Dendritic cell treated with granulocyte-macrophage colony-stimulating factor and Interleukin-4, amounts not matched to agents 40 ng/mL and 50 ng/mL, for 4 days (primary cell): ENCODE data around the gene PDE2A.

Experiments used
- H3K27ac Mint-ChIP-seq: one replicate; pipeline ENCODE4 v1.8.0; 2022; ENCODE audit warnings: mild to moderate bottlenecking, mixed read lengths
- H3K27me3 Mint-ChIP-seq: one replicate; pipeline ENCODE4 v1.8.0; 2022; ENCODE audit warnings: mild to moderate bottlenecking, mixed read lengths
- H3K36me3 Mint-ChIP-seq: one replicate; pipeline ENCODE4 v1.8.0; 2022; ENCODE audit warnings: low read depth, mixed read lengths
- H3K4me1 Mint-ChIP-seq: one replicate; pipeline ENCODE4 v1.8.0; 2022; ENCODE audit warnings: low read depth, mixed read lengths
- H3K4me3 Mint-ChIP-seq: one replicate; pipeline ENCODE4 v1.8.0; 2022; ENCODE audit warnings: mild to moderate bottlenecking, moderate library complexity, mixed read lengths
- H3K9me3 Mint-ChIP-seq: one replicate; pipeline ENCODE4 v1.8.0; 2022; ENCODE audit warnings: mixed read lengths
- intact Hi-C: fragments of 100-400 bp; cut with micrococcal nuclease; formaldehyde crosslinking; loops from one replicate; pipeline ENCODE4 v1.15.0; 2022

The PDE2A gene

DNA sequence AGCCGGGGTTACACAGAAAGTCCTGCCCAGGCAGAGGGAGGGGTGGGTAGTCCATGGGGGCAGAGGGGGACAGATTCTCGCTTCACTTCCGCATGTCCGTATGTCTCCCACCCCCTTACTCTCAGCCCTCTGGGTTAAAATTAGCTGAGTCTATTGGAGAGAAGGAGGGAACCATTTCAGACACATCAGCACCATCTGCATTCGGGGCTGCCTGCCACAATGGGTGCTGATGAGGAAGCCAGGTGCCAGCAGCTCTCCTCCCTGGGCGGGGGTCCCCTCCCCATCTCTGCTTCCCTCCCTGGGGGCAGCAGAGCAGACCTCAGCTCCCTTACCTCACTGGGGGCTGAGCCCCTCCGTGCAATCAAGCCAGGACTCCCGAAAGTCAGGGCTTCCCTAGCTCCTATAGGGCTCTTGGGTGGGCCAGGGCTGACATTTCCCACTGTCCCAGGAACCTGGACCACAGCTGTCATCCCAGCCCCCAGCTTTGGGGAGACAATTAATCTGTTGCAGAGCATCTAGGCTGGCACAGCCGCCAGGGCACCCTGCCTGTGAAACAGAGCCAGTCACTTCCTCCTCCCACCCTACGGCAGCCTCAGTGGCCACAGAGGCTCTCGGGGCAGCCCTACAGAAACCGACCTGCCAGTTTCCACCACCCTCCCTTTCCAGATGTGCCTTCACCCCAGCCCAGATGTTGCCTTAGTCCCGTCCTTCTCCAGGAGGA is 67.3 kb downstream of the PDE2A start:
- Mint-ChIP-seq H3K27me3 (peaks cover 92% of the 10 kb centered on the region), H3K9me3 (no peaks in the 10 kb centered on the region), H3K4me1 (peaks cover 66% of the 10 kb centered on the region), H3K27ac (no peak overlapping the region), H3K4me3 (no peak overlapping the region), H3K36me3 (no peaks in the 10 kb centered on the region)
- intact Hi-C loops: no loop called here

DNA sequence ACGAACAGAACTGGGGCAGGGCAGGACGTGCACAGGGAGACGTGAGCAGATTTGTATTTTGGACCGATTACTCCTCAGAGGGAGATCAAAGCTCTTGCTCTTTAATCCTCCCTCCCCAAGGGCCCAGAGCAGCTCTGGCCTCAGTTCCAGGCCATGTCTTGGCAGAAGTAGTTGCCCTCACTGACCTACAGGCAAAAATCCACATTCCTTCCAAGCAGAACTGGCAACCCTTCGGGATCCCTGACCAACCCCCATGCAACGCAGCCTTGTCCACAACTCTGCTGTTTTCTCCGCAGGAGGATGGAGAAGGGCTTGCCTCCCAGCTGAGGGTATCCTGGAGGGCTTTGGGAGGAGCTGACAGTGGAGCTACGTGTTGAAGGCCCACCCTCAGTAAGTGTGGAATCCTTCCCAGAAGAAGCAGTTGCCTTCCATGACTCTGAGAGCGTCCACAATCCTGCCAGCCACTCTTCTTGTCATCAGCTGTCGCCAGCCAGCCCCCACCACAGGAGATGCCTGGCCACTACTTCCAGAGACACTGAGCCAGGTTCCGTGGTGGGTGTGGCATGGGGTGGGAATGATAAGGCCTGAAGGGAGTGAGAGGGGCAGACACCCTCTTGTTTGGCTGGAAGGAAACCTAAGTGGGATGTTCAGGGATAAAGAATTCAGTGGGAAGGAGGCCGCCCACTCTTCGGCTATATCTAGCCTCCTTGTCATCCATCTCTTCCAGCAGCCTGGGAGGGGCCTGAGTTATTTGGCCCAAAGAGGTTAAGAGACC is 68.1 kb downstream of the PDE2A start:
- H3K4me1 Mint-ChIP-seq: peaks cover 66% of the 10 kb centered on the region

DNA sequence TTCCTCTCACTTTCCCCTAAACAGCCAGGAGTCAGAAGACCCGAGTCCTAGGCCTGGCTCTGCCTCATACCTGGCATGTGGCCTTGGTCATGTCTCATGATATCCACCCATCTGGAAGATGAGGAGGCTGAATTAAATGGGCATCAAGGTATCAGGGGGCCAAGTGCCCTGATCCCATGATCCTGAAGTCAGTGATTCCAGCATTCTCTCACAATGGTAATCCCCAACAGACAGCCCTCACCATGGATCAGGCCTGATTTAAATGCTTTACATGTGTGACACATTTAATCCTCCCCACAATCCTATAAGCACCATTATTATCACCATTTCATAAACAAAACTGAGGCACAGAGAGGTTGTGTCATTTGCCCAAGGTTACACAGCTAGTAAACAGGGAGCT is 70.0 kb downstream of the PDE2A start:
- H3K27me3 Mint-ChIP-seq: peaks cover 90% of the 10 kb centered on the region
- no peak overlapping the region for H3K27ac Mint-ChIP-seq
- no peak overlapping the region for H3K4me3 Mint-ChIP-seq
- H3K9me3 Mint-ChIP-seq: no peaks in the 10 kb centered on the region
- intact Hi-C loops: no loop called here
- H3K4me1 Mint-ChIP-seq: peaks cover 68% of the 10 kb centered on the region
- no peaks in the 10 kb centered on the region for H3K36me3 Mint-ChIP-seq

More for the DNA sequence above, 68.1 kb downstream of the PDE2A start:
- peaks cover 91% of the 10 kb centered on the region for H3K27me3 Mint-ChIP-seq
- no peak overlapping the region for H3K4me3 Mint-ChIP-seq
- H3K27ac Mint-ChIP-seq: no peak overlapping the region
- no peaks in the 10 kb centered on the region for H3K36me3 Mint-ChIP-seq
- intact Hi-C loops: no loop called here
- no peaks in the 10 kb centered on the region for H3K9me3 Mint-ChIP-seq

DNA sequence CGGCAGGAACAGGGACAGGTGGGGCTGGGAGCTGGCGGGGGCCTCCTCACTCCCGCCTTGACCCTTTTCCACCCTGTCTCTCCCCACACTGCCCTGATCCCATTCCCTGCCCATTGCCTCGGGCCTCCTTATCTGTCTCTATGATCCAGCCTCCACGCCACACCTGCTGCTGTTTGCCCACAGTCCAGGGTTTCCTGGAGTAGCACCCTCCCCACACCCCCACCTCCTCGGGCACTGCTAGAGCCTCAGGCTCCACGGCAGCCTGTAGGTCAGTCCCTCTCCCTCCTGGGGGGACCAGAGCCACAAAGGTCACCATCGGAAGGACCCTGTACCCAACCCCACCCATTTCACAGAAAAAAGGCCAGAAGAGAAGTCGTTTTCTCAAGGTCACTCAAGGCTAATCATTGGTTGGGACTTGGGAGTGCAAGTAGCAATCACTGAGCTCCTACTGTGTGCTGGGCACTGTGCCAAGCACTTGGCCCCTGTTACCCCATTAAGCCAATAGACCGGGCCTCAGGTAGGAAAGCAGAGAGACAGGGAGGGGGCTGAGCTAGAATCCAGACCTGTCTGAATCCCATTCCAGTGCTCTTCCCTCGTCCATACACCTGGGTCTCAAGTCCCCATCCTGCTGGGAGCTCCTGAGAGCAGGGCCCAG is 71.8 kb downstream of the PDE2A start:
- Mint-ChIP-seq H3K4me1 (peaks cover 68% of the 10 kb centered on the region), H3K27me3 (peaks cover 86% of the 10 kb centered on the region), H3K27ac (no peak overlapping the region), H3K36me3 (no peaks in the 10 kb centered on the region), H3K4me3 (no peak overlapping the region), H3K9me3 (no peaks in the 10 kb centered on the region)
- intact Hi-C loops: no loop called here

DNA sequence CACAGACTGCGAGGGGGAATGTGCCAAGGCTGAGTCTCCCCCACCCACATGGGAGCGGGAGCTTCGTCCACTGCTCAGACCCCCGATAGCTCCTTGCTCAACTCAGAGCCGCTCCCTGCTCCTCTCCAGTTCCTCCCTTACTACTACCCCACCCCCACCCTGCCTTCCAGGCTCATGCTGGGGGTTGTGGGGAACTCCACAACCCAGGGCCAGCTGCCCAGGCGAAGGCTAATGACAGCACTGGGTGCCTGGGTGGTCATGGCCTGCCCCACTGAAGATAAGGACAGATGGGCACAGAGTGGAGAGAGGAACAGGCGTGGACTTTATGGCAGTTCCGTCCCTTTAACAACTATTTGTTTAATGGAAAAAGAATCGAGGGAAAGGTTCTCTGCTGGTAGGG is 73.7 kb downstream of the PDE2A start:
- Mint-ChIP-seq H3K27ac (no peak overlapping the region), H3K4me3 (no peak overlapping the region)

DNA sequence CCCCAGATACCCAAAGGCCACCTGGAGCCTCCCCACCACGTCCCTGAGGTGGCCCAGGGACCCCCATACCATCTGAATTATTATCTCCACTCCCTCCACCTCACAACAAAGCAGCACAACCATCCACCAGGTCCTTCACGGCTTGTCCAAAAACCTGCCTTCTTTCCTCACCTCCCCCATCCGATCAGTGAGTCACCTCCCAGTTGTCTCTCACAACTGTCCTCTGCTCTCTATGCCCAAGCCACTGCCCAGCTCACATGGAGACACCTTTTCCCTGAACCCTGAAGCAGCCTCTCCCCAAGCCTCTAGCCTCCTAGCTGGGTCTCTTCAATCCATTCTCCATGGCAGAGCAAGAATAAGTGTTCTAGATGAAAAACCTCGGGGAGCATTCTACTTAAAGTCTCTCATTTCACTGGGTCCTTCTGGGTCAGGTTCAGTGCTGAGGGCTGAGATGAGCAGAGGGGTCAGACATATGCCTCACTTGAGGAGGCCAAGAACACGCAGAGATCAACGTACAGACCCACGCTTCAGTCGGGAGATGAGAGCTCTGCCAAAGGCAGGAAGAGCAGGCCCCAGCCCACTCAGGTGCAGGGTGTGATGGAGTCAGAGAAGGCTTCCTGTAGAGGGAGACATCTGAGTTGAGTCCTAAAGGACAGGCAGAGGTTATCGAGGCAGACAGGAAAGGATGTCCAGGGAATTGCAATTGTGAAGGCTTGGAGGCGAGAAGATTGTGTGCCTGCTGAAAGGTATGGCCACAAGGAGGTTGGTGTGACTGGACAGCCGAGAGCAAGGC is 74.7 kb downstream of the PDE2A start:
- intact Hi-C loops: no loop called here
- Mint-ChIP-seq H3K4me1 (peaks cover 64% of the 10 kb centered on the region), H3K9me3 (no peaks in the 10 kb centered on the region), H3K27ac (peak overlapping the region; percentile 40), H3K36me3 (no peaks in the 10 kb centered on the region), H3K4me3 (no peak overlapping the region), H3K27me3 (peaks cover 85% of the 10 kb centered on the region)

More for the DNA sequence above, 73.7 kb downstream of the PDE2A start:
- intact Hi-C loops: no loop called here
- Mint-ChIP-seq H3K36me3 (no peaks in the 10 kb centered on the region), H3K4me1 (peaks cover 69% of the 10 kb centered on the region), H3K9me3 (no peaks in the 10 kb centered on the region), H3K27me3 (peaks cover 85% of the 10 kb centered on the region)

DNA sequence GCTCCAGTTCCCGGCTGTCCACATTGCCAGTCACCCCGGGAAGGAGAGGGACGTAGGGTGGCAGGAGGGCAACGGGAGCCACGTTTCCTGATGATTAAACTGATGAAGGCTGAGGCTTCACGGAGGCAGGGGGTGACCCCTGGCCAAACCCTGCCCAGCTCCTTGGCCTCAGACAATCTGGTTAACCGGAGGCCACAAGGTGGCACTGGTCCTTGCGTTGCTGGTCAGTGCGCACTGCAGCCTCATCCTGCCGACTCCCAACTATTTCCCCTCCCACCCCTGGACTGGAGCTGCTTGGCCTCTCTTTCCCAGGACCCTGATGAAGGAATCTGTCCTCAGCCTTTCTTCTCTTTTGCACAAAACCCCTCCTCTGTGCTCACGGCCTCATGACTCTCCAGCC is 75.3 kb downstream of the PDE2A start:
- intact Hi-C loops: no loop called here
- H3K4me3 Mint-ChIP-seq: no peak overlapping the region

DNA sequence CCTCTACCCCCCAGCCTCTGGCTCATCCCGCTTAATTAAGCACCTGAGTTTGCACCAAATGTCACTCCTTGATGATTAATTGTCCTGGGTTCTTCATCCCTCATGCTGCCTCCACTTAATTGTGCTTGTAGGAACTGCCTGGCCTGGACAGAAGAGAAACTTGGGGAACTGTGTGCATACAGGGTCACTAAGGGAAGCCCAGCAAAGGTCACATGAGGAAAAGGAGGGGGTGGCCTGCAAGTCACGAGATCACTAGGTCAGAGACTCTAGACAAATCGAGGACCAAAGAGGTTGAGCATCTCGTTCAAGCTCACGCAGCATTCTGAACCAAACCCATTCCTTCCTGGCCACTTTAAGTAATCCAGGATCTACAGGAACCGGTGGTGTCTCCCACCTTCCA is 75.8 kb downstream of the PDE2A start:
- H3K27ac Mint-ChIP-seq: peak overlapping the region; percentile 16
- peaks cover 57% of the 10 kb centered on the region for H3K4me1 Mint-ChIP-seq
- no peaks in the 10 kb centered on the region for H3K36me3 Mint-ChIP-seq
- H3K9me3 Mint-ChIP-seq: no peaks in the 10 kb centered on the region
- peaks cover 86% of the 10 kb centered on the region for H3K27me3 Mint-ChIP-seq
- no peak overlapping the region for H3K4me3 Mint-ChIP-seq
- intact Hi-C loops: no loop called here

More for the DNA sequence above, 75.3 kb downstream of the PDE2A start:
- Mint-ChIP-seq H3K27ac (peak overlapping the region; percentile 40), H3K9me3 (no peaks in the 10 kb centered on the region), H3K36me3 (no peaks in the 10 kb centered on the region), H3K4me1 (peaks cover 58% of the 10 kb centered on the region), H3K27me3 (peaks cover 85% of the 10 kb centered on the region)

DNA sequence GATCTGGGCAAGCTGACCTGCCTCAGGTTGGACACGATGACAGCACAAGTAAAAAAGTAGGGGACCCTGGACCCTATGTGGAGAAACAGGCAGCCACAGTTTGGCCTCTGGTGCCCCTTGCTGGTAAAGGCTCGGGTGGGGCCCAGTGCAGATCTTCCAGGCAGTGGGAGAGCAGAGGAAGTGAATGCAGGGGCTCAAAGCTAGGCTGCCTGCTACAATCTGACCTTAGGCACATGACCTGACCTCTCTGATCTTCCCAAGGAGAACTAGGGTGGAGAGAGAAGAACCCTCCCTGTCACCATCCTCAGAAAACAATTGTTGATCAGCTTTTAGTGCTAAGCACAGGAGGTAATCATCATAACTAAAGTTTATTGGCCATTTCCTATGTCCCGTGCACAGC is 76.5 kb downstream of the PDE2A start:
- Mint-ChIP-seq H3K9me3 (no peaks in the 10 kb centered on the region), H3K36me3 (no peaks in the 10 kb centered on the region), H3K27ac (peak overlapping the region; percentile 54), H3K4me3 (no peak overlapping the region), H3K27me3 (peaks cover 86% of the 10 kb centered on the region), H3K4me1 (peaks cover 57% of the 10 kb centered on the region)
- intact Hi-C loops: no loop called here

DNA sequence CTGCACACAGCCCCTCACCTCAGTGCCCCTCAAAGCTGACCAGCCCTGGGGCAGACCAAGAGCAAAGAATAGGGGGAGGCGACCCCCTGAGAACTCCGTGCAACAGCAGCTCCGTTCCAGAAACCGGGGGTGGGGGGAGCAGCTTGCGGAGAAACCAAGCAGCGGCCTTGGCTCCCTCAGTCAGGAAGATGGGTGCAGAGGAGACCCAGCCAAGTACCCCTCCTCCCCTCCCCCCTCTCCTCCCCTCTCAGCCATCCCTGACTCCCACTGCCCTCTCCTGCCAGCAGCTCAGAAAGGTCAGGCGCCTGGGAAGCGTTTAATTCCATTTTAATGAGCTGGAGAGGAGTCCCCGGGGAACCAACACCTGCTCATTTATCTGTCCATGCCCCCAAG is 78.9 kb downstream of the PDE2A start:
- Mint-ChIP-seq H3K4me1 (peaks cover 57% of the 10 kb centered on the region), H3K27me3 (peaks cover 89% of the 10 kb centered on the region), H3K36me3 (no peaks in the 10 kb centered on the region), H3K4me3 (no peak overlapping the region), H3K27ac (no peak overlapping the region), H3K9me3 (no peaks in the 10 kb centered on the region)
- intact Hi-C loops: no loop called here

DNA sequence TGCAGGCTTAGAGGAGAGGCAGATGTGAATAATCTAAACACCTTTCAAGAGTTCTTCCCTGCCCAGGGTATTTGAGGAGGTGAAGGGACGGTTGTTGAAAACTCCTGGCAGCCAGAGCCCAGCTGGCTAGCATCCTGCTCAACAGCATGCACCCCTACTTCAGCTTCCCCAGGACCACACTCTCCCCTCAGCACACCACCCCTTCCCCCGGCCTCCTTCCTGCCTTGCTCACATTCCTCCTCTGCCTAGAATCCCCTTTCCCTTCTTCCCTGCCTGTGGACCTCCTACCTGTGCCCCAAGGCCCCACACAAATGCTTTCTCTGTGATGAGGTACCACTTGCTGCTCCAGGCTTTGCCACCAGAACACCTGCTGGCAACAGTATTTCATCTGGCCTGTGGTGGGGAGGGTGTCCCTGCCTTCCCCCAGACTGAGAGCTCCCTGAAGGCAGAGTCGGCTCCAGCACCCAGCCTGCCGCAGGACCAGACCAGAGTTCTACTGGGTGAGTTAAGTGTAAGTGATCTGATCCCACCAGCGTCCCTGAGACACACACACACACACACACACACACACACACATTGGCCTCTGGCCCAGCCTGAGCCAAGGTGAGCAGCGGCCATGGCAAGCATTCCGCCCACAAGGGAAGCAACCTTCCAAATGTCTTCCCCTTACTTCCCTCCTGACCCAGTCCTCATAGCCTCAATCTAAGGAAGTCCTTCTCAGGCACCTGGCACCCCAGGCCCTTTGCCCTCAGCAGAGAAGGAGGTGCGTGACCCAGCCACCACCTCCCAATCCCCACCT is 79.5 kb downstream of the PDE2A start:
- Mint-ChIP-seq H3K27me3 (peaks cover 89% of the 10 kb centered on the region), H3K27ac (peak overlapping the region; percentile 4), H3K4me1 (peaks cover 58% of the 10 kb centered on the region), H3K36me3 (no peaks in the 10 kb centered on the region), H3K4me3 (no peak overlapping the region), H3K9me3 (no peaks in the 10 kb centered on the region)
- intact Hi-C loops: no loop called here

DNA sequence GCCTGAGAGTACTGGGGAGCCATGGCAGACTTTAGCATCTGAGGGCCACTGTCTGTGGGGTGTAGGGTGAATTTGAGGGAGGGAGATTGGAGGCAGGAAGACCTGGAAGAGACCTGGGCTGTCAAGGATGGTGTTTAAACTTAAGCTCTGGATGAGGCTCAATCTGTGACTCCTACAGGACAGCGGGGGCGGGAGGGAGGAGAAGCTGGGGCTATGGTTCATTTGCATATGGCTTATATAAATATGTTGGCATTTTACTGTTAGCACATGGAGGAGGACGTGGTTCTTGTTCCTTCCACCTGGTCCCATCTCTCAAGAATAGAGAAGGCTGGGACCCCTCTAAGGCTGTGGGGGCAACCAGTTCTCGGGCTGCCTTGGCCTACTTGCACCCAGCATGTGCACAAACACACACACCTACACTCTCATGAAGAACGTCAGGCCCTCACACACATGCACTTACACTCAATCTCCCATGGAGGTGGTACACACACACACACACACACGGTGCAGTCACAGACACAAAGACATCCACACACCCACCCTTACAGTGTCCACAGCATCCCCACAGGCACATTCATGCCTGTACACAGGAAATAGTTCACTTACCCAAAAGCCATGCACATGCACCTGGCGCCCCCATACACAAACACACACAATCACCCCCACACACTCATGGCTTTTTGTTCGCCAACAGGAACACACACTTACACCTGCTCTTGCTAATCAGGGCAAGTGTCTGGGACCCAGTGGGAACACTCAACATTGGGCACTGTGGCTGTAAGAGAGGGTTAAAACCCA is 81.3 kb downstream of the PDE2A start:
- Mint-ChIP-seq H3K27ac (no peak overlapping the region), H3K4me3 (no peak overlapping the region), H3K36me3 (no peaks in the 10 kb centered on the region), H3K27me3 (peaks cover 89% of the 10 kb centered on the region), H3K9me3 (no peaks in the 10 kb centered on the region), H3K4me1 (peaks cover 51% of the 10 kb centered on the region)
- intact Hi-C loops: no loop called here
